ENCODE measurements around the gene EBLN2.

Gene EBLN2

DNA sequence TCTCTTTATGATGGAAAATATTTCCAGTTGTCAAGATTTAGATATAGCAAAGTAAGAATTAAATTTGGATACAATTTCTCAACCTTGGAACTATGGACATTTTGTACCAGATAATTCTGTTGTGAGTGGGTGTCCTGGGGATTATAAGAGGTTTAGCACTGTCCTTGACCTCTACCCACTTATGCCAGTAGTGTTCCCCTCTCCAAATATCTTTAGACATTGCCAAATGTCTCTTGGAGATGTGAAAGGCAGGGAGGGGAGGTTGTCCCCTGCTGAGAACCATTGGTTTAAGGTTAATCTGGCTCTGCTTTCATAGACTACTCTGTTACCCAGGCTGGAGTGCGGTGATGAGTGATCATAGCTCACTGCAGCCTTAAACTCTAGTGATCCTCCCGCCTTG, at the start of gene EBLN2:
EBLN2 (plus strand) TSS at position 244 of the 400 bp plus-strand sequence. CDS start 423 bp downstream, outside the sequence.
- no peak for DNase-seq

DNA sequence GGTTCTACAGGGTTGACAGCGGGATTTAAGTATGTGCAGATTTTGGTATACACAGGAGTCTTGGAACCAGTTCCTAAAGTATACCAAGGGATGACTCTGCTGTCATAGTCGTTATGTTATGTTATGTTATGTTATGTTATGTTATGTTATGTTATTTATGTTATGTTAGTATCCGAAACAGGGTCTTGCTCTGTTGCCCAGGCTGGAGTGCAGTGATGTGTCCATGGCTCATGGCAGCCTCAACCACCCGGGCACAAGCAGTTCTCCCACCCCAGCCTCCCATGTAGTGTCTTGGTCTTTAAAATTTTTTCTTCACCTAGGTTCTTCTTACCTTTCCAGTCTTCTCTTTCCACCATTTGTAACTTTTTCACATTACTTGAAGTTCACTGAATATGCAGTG, 43.2 kb upstream of the EBLN2 start:
- DNase-seq = no peak

GRCh38 chr3:73018790-73019441, 42.5 kb upstream of the EBLN2 start:
- no peak for DNase-seq

DNA sequence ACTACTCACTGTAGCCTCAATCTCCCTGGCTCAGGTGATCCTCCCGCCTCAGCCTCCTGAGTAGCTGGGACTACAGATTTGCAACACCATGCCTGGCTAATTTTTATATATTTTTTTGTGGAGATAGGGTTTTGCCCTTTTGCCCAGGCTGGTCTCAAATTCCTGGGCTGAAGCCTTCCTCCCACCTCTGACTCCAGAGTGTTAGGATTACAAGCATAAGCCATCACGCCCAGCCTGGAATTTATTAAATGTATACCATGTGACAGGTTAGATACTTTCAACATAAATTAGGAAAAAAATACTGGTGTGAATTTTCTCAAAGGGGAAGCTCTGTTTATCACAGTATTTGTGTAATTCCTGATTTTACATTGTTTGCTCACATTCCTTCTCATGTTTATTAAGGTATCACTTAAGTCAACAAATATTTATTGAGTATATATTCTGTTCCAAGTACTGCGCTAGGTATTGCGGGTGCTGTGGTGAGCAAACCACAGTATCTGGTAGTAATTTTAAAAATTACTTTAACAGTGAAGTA, 40.1 kb upstream of the EBLN2 start:
- DNase-seq = no peak

- DNase-seq = no peak
Observed at GRCh38 chr3:73024836-73025235, 36.6 kb upstream of the EBLN2 start.

GRCh38 chr3:73026111-73026759, 35.2 kb upstream of the EBLN2 start:
- no peak for DNase-seq

GRCh38 chr3:73026760-73027113, 34.7 kb upstream of the EBLN2 start:
- no peak for DNase-seq

GRCh38 chr3:73028803-73029202, 32.7 kb upstream of the EBLN2 start:
- DNase-seq = no peak

GRCh38 chr3:73029321-73029796, 32.1 kb upstream of the EBLN2 start:
- DNase-seq = no peak

- DNase-seq = no peak
Observed at GRCh38 chr3:73030073-73030597, 31.3 kb upstream of the EBLN2 start.

DNA sequence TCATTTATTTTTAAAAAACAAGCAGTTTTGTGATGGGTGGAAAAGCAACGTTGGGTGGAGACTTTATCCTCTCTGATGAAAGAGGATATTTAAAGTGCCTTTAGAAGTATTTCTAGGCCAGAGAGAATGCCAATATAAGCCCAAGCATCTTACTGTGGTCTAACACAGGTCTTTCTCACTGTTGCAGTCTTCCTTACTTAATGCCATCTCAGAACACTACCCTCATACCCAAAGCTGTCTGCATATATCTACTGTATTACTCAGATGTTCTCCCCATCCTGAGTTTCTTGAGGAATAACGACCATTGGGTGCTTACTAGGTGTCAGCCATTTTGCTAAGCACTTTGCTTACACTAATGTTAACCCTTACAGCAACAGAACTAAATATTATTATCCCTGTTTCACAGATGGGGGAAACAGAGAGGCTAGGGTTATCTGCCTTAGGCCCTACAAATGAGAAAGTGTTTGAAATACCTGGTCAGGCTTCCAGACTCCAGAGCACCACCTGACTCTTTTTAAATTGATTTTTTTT, 29.8 kb upstream of the EBLN2 start:
- no peak for DNase-seq

DNA sequence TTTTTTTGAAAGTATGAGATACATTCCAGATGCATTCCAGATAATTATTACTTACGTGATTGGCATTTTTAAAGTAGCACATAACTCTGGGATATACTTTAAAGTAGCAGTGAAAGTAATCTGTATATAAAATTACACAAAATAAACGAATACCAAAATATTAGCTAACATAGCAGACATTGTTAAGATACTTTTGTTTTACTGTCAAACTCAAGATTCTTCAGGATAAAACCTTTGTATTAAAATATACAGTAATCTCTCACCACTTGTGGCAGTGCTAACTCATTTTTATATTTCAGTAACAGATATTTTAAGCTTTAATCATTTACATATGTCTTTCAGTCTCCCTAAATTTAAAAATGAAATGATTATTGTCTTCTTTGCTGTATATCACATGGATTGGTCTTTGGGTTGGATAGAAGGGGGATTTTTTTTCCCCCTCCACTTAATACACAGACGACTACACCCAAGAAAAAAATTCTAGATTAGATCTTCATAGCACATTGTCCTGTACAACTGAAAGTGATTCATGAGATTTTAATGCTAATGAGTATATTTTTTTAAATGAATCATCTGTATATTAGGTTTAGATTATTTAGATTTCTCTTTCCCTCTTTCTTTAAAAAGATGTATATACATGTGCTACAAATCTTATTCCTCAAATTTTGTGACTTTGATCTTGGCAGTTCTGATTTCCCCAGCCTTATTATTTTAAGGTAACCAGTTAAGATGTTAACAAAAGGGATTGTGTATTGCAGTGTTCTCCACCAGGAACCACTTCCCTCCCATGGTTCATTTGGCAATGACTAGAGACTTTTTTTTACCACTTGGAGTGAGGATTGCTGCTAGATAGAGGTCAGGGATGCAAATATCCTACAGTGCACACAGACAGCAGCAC, 24.5 kb upstream of the EBLN2 start:
- DNase-seq = no peak

DNA sequence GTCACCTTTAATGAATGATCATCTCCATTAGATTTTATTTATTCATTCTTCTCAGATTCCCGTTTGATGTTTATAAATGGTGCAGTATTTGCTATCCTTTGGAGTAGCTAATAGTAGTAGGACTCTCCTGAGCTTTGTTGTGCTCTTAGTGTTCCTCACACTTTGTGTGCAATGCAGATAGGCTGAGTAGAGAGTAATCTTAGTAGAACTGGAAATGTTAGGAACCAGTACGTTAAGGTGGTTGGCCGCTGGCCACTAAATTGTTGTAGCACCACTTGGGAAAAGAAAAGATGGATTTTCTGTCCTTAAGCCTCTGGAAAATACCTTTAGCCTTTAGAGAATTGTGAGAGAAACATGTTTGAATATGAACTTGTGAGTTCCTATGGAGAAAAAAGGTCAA, 19.9 kb upstream of the EBLN2 start:
- DNase-seq = no peak

GRCh38 chr3:73043414-73043813, 18.0 kb upstream of the EBLN2 start:
- no peak for DNase-seq

DNA sequence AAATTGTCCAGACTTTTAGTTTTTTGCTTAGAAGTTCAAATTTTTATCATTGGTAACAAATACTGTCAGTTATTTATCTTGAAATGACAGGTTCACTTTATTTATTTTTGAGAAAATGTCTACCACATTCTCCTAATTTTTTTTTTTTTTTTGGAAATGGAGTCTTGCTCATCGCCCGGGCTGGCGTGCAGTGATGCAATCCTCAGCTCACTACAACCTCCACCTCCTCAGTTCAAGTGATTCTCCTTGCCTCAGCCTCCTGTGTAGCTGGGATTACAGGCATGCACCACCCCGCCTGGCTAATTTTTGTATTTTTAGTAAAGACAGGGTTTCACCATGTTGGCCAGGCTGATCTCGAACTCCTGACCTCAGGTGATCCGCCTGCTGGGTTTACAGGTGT, 16.1 kb upstream of the EBLN2 start:
- no peak for DNase-seq

GRCh38 chr3:73046195-73046594, 15.3 kb upstream of the EBLN2 start:
- no peak for DNase-seq

DNA sequence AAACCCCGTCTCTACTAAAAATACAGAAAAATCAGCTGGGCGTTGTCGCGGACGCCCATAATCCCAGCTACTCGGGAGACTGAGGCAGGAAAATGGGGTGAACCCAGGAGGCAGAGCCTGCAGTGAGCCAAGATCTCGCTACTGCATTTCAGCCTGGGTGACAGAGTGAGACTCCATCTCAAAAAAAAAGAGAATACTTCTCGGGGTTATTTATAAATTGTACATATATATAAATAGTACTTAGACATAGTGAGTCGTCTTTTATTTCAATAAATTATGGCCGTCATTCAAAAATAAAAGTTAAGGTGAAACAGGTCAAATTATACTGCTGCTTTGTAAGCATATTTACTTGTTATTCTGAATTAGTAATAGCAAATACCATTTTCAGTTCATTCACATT, 12.1 kb upstream of the EBLN2 start:
- DNase-seq = no peak

DNA sequence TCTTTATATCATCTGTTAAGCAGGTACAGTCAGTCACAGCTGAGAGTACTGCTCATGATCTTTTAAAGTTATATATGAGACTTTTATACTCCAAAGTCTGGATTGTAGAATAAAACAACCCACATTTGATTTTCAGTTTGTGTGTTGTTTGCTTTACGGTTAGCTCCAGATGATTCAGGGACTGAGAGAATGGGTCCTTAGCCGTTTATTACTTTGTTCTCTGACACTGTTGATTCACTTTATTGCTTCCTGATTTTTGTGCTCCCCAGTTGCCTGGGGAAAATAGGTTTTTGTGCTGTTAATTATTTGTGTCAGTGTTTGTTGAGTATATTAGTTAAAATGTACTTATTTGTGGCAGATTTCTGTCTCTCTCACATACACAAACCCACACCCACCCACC, 8.6 kb upstream of the EBLN2 start:
- DNase-seq = no peak

- no peak for DNase-seq
Observed at GRCh38 chr3:73055583-73055982, 5.9 kb upstream of the EBLN2 start.

GRCh38 chr3:73056014-73056844, 5.2 kb upstream of the EBLN2 start:
- DNase-seq = no peak

- no peak for DNase-seq
Observed at GRCh38 chr3:73056845-73057150, 4.7 kb upstream of the EBLN2 start.

GRCh38 chr3:73060302-73060723, 1.1 kb upstream of the EBLN2 start:
- DNase-seq = no peak

All from right forelimb (tissue), 1 donor.